HG03565 (cell line): ENCODE results near the gene BCL7B.
A peak's percentile ranks its signal among the peaks of the same experiment; 100 is the strongest.
"Not testable (repeated sequence)": the region's sequence is repeated elsewhere in the genome, so short reads cannot be mapped to it uniquely, and the experiment has no call there.

Source experiments
- ATAC-seq: cut with Tn5 transposase; IDR thresholded peaks from one replicate; pipeline ENCODE4 v1.9.1; 2021; ENCODE audit warnings: mild to moderate bottlenecking, moderate library complexity; ENCODE audit not compliant: unreplicated experiment

The BCL7B gene

GRCh38 chr7:73537051-73537450 lies 20.4 kb downstream of the BCL7B start:
- ATAC-seq: no peak

- ATAC-seq: no peak
Observed at GRCh38 chr7:73536479-73536878, 21.0 kb downstream of the BCL7B start.

- ATAC-seq: not testable (repeated sequence)
Observed at GRCh38 chr7:73535918-73536317, 21.6 kb downstream of the BCL7B start.

- ATAC-seq: no peak
Observed at GRCh38 chr7:73533742-73534141, 23.7 kb downstream of the BCL7B start.

GRCh38 chr7:73532224-73532623 lies 25.3 kb downstream of the BCL7B start:
- ATAC-seq: no peak

- no peak for ATAC-seq
Observed at GRCh38 chr7:73530800-73531199, 26.7 kb downstream of the BCL7B start.

- ATAC-seq: no peak
Observed at GRCh38 chr7:73526896-73527821, 30.3 kb downstream of the BCL7B start.

- ATAC-seq: not testable (repeated sequence)
Observed at GRCh38 chr7:73526158-73526494, 31.4 kb downstream of the BCL7B start.

- peak; percentile 69 for ATAC-seq
Observed at GRCh38 chr7:73522105-73522872, 35.2 kb downstream of the BCL7B start, which contains the start of gene BAZ1B. Gene BAZ1B, minus strand, starts transcription at chr7:73522293. Its CDS starts 360 bp downstream, at chr7:73521933.

GRCh38 chr7:73521636-73522104 lies 35.8 kb downstream of the BCL7B start:
- peak; percentile 19 for ATAC-seq

- peak; percentile 6 for ATAC-seq
Observed at GRCh38 chr7:73520673-73521635, 36.5 kb downstream of the BCL7B start.

GRCh38 chr7:73519867-73520672 lies 37.4 kb downstream of the BCL7B start:
- no peak for ATAC-seq

GRCh38 chr7:73518470-73518869 lies 39.0 kb downstream of the BCL7B start:
- no peak for ATAC-seq

- no peak for ATAC-seq
Observed at GRCh38 chr7:73517241-73517995, 40.1 kb downstream of the BCL7B start.

GRCh38 chr7:73515178-73515577 lies 42.3 kb downstream of the BCL7B start:
- ATAC-seq: no peak

- ATAC-seq: no peak
Observed at GRCh38 chr7:73512018-73512780, 45.3 kb downstream of the BCL7B start.

GRCh38 chr7:73509463-73509862 lies 48.0 kb downstream of the BCL7B start:
- ATAC-seq: no peak

- no peak for ATAC-seq
Observed at GRCh38 chr7:73507556-73507955, 49.9 kb downstream of the BCL7B start.
